Measurements from ENCODE around the gene CTSO.

DNA sequence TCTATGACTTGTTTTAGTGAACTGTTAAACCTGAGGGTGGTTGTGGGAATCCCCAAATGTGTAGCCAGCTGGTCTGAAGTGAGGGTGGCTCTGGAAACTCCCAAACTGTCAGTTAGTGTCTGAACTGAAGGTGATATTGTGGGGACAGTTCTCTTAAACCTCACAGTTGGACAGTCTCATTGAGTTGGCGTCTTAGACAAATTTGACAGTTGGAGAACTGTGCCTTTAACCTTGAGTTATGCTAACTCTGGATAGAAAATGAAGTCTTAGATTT is 20.7 kb upstream of the CTSO start:
- TF ChIP-seq, protein P1, sequence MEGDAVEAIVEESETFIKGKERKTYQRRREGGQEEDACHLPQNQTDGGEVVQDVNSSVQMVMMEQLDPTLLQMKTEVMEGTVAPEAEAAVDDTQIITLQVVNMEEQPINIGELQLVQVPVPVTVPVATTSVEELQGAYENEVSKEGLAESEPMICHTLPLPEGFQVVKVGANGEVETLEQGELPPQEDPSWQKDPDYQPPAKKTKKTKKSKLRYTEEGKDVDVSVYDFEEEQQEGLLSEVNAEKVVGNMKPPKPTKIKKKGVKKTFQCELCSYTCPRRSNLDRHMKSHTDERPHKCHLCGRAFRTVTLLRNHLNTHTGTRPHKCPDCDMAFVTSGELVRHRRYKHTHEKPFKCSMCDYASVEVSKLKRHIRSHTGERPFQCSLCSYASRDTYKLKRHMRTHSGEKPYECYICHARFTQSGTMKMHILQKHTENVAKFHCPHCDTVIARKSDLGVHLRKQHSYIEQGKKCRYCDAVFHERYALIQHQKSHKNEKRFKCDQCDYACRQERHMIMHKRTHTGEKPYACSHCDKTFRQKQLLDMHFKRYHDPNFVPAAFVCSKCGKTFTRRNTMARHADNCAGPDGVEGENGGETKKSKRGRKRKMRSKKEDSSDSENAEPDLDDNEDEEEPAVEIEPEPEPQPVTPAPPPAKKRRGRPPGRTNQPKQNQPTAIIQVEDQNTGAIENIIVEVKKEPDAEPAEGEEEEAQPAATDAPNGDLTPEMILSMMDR (IDR thresholded peaks at IDR 0.05; ENCODE audit: low read depth, low read length, poor library complexity, severe bottlenecking) = no peak
- no peak for TF ChIP-seq EZH2phosphoT487 (IDR thresholded peaks at IDR 0.05; ENCODE audit: borderline replicate concordance, low read length)

Measured in DOHH2 (cell line).